Ishikawa (cell line): Measurements from ENCODE around the gene ACOT6.

Experiments
- CEBPB ChIP-seq: IDR thresholded peaks from 2 replicates; pipeline ENCODE4 v1.6.1; 2012
- CREB1 ChIP-seq: IDR thresholded peaks from 2 replicates; pipeline ENCODE4 v1.6.1; 2012; ENCODE audit warnings: low read depth
- NFIC ChIP-seq: IDR thresholded peaks from 2 replicates; pipeline ENCODE4 v1.6.1; 2012
- RAD21 ChIP-seq: IDR thresholded peaks from 2 replicates; pipeline ENCODE4 v1.6.1; 2012; ENCODE audit warnings: low read depth
- TCF12 ChIP-seq: IDR thresholded peaks from 2 replicates; pipeline ENCODE4 v1.6.1; 2012; ENCODE audit warnings: low read depth
- TEAD4 ChIP-seq: IDR thresholded peaks from 2 replicates; pipeline ENCODE4 v1.6.1; 2012
- YY1 ChIP-seq: IDR thresholded peaks from 2 replicates; pipeline ENCODE4 v1.6.1; 2012; ENCODE audit warnings: low read depth

DNA sequence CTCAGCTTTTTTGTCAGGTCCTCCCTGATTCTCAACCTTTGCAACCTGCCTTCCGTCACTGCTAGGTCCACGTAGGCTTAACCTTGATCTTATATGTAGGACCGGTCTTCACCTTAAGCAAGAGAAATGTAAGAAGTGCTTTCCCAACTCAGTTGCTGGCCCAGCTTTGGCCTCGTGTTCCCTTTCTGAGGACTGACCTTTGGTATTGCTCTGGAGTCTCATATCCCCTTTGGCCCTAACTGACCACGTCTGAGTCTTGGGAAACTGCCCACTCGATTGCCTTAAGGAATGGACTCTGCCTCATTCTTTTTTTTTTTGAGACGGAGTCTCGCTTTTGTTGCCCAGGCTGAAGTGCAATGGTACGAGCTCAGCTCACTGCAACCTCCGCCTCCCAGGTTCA is 8.0 kb downstream of the ACOT6 start:
- TF ChIP-seq NFIC (no peak), TEAD4 (no peak), TCF12 (no peak), RAD21 (no peak), CREB1 (no peak), YY1 (no peak), CEBPB (no peak)
